Muscle layer of duodenum (tissue), 2 donors: ENCODE data around the gene SLC44A2.

Experiments used
- H3K27ac ChIP-seq: one replicate; pipeline ENCODE4 v1.7.0; 2013; ENCODE audit warnings: mild to moderate bottlenecking, low read length
- H3K27me3 ChIP-seq: one replicate; pipeline ENCODE4 v1.7.0; 2013; ENCODE audit warnings: low read depth, mild to moderate bottlenecking, control low read depth, low read length
- H3K36me3 ChIP-seq, 2 donors: one replicate each; pipeline ENCODE4 v1.7.0; 2013; ENCODE audit warnings: low read length in 2 of 2, control low read depth in 1 of 2, mild to moderate bottlenecking in 1 of 2; ENCODE audit not compliant: insufficient read depth in 2 of 2, control insufficient read depth in 1 of 2
- H3K4me1 ChIP-seq, 2 donors: one replicate each; pipeline ENCODE4 v1.7.0; 2013; ENCODE audit warnings: low read length in 2 of 2, mild to moderate bottlenecking in 2 of 2, control low read depth in 1 of 2, moderate library complexity in 1 of 2; ENCODE audit not compliant: insufficient read depth in 2 of 2, control insufficient read depth in 1 of 2
- H3K4me3 ChIP-seq, 2 donors: one replicate each; pipeline ENCODE4 v1.7.0; 2013; ENCODE audit warnings: low read length in 2 of 2, low read depth in 1 of 2, mild to moderate bottlenecking in 1 of 2
- H3K9me3 ChIP-seq, 2 donors: one replicate each; pipeline ENCODE4 v1.7.0; 2013; ENCODE audit warnings: low read length in 2 of 2, control low read depth in 1 of 2, mild to moderate bottlenecking in 1 of 2; ENCODE audit not compliant: control insufficient read depth in 1 of 2
- donor health status: healthy.

Gene SLC44A2

GRCh38 chr19:10641248-10641647 lies 15.9 kb downstream of the SLC44A2 start:
- H3K9me3 ChIP-seq = no peaks in the 10 kb centered on the region
- H3K4me1 ChIP-seq = peaks cover 5 to 18% of the 10 kb centered on the region in 2 donors
- H3K36me3 ChIP-seq = peaks cover 15 to 40% of the 10 kb centered on the region in 2 donors
- H3K4me3 ChIP-seq = no peak overlapping the region
- no peaks in the 10 kb centered on the region for H3K27me3 ChIP-seq
- H3K27ac ChIP-seq = no peak overlapping the region

DNA sequence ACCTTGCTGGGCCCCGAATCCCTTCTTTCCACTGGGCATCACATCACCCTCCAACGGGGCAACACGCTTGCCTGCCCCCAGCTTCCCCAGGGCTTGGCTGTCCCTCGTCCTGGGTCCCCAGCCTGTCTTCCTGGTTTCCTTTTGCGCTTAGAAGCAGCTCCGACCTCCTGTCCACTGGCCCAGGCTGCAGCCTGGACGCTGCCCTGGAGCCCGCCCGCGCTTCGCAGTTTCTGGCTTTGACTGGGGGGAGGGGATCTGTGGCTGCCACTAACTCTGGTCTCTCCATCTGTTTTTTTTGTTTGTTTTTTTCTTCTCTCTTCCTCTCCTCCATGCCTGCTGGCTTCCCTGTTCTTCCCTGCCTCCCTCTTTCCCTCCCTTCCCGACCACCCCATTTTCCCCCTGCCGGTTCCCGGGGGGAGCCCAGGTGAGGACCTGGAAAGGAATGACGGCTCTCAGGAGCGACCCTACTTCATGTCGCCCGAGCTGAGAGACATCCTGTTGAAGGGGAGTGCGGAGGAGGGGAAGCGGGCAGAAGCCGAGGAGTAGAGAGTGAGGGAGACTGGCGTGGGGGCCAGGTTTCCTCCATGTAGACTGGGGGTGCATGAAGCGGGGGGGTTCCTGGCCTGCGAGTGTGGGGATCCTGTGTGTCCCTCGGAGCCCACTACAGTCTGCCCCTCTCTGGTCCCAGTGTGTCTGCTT lies 17.3 kb downstream of the SLC44A2 start:
- peaks cover 5 to 18% of the 10 kb centered on the region in 2 donors for H3K4me1 ChIP-seq
- H3K27ac ChIP-seq = no peak overlapping the region
- no peaks in the 10 kb centered on the region for H3K27me3 ChIP-seq
- H3K4me3 ChIP-seq = no peak overlapping the region
- no peaks in the 10 kb centered on the region for H3K9me3 ChIP-seq
- peaks cover 8 to 31% of the 10 kb centered on the region in 2 donors for H3K36me3 ChIP-seq

GRCh38 chr19:10643172-10643967 lies 18.0 kb downstream of the SLC44A2 start:
- Histone ChIP-seq H3K27ac (no peak overlapping the region), H3K27me3 (no peaks in the 10 kb centered on the region), H3K4me1 (peaks cover 5 to 18% of the 10 kb centered on the region in 2 donors), H3K9me3 (no peaks in the 10 kb centered on the region), H3K36me3 (peaks cover 3 to 24% of the 10 kb centered on the region in 2 donors), H3K4me3 (no peak overlapping the region)

- Histone ChIP-seq H3K27ac (no peak overlapping the region), H3K36me3 (peaks cover 3 to 24% of the 10 kb centered on the region in 2 donors), H3K27me3 (no peaks in the 10 kb centered on the region), H3K4me1 (peaks cover 5 to 18% of the 10 kb centered on the region in 2 donors), H3K4me3 (no peak overlapping the region), H3K9me3 (no peaks in the 10 kb centered on the region)
These were observed 18.6 kb downstream of the SLC44A2 start for GRCh38 chr19:10643968-10644259.

GRCh38 chr19:10644260-10645007 lies 19.1 kb downstream of the SLC44A2 start:
- Histone ChIP-seq H3K4me1 (peaks cover 5 to 15% of the 10 kb centered on the region in 2 donors), H3K27me3 (no peaks in the 10 kb centered on the region), H3K27ac (no peak overlapping the region), H3K9me3 (no peaks in the 10 kb centered on the region), H3K4me3 (no peak overlapping the region), H3K36me3 (peaks cover 3 to 24% of the 10 kb centered on the region in 2 donors)

DNA sequence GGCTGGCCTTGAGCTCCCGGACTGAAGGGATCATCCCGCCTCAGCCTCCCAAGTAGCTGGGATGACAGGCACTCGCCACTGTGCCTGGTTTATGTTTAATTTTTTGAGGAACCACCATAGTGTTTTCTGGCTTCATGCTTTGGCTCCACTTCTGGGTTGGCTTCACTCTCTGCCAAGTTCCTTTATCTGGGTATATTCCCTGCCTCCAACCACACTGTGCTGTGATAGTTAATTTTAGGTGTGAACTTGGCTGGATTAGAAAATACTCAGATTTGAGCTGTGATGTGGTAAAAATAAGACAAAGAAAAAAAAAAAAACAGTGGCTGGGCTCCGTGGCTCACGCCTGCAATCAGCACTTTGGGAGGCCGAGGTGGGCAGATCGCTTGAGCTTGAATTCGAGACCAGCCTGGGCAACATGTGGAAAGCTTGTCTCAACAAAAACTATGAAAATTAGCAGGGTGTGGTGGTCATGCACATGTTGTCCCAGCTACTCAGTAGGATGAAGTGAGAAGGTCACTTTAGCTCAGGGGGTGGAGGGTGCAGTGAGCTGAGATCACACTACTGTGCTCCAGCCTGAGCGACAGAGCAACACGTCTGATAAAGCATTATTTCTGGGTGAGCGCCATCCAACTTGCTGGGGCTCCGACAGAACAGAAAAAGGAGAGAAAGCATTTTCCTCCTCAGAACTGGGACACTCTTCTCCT lies 21.3 kb downstream of the SLC44A2 start:
- peaks cover 5 to 15% of the 10 kb centered on the region in 2 donors for H3K4me1 ChIP-seq

GRCh38 chr19:10648360-10648759 lies 23.0 kb downstream of the SLC44A2 start:
- H3K36me3 ChIP-seq = peaks cover 0 to 2% of the 10 kb centered on the region in 2 donors
- H3K27ac ChIP-seq = no peak overlapping the region
- no peaks in the 10 kb centered on the region for H3K27me3 ChIP-seq
- H3K4me1 ChIP-seq = peaks cover 5 to 23% of the 10 kb centered on the region in 2 donors
- no peaks in the 10 kb centered on the region for H3K9me3 ChIP-seq
- no peak overlapping the region for H3K4me3 ChIP-seq

More for the DNA sequence above, 21.3 kb downstream of the SLC44A2 start:
- peaks cover 0 to 18% of the 10 kb centered on the region in 2 donors for H3K36me3 ChIP-seq
- no peak overlapping the region for H3K27ac ChIP-seq
- H3K27me3 ChIP-seq = no peaks in the 10 kb centered on the region
- H3K4me3 ChIP-seq = no peak overlapping the region
- no peaks in the 10 kb centered on the region for H3K9me3 ChIP-seq

GRCh38 chr19:10651851-10652250 lies 26.5 kb downstream of the SLC44A2 start:
- Histone ChIP-seq H3K4me3 (no peak overlapping the region), H3K36me3 (peaks cover 0 to 4% of the 10 kb centered on the region in 2 donors), H3K9me3 (no peaks in the 10 kb centered on the region), H3K4me1 (peaks cover 9 to 27% of the 10 kb centered on the region in 2 donors), H3K27ac (no peak overlapping the region), H3K27me3 (no peaks in the 10 kb centered on the region)

DNA sequence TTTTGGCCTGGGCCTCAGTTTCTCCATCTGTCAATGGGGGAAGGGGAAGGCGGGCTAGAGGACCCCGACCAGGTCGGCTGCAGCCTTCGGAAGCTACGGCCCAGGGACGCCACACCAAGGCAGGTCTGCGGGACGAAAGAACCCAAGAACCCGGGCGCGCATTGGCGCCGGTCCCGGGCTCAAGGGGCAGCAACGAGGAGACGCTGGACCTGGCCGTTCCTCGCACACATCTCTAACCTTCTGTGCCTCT lies 28.1 kb downstream of the SLC44A2 start:
- Histone ChIP-seq H3K36me3 (peaks cover 0 to 4% of the 10 kb centered on the region in 2 donors), H3K4me3 (peak overlapping the region; percentile 83 to 84), H3K4me1 (peaks cover 9 to 29% of the 10 kb centered on the region in 2 donors), H3K9me3 (no peaks in the 10 kb centered on the region), H3K27me3 (no peaks in the 10 kb centered on the region), H3K27ac (peak overlapping the region; percentile 99)

DNA sequence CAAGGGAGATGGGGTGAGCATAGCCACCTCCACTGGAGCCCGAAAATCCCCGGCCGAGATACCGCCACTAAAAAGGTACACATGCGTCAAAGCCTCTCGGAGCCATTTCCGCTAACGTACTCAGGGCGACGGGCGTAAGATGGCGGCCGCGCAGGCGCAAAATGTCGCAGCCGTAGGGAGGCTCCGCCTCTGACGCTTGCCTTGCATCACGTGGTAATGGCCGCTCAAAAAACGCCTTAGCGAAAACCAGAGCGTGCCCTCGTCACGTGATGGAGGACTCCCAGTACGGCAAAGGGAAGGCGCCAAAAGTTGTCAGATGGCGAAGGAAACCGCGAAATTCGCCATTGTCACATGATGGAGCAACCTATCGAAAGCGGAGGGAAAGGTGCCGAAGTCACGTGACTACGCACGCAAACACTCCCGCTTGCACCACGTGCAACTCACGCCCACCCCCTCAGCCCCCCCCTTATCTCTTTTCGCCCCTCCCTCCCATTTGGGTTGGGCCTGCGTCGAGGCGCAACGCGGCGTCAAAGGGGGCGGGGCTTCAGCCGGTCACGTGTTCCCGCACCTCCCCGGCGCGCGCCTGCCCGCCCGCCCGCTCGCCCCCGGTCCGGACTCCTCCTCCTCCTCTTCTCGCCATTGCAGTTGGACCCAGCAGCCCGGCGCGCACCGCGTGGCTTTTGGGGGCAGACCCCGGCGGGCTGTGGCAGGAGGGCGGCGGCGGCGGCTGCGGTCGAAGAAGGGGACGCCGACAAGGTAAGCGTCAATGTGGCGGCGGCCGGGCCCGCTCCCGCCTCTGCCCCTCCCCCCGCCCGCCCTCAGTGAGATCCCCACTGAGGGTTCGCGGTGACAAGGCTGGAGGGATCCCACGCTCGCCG lies 28.6 kb downstream of the SLC44A2 start, which contains the start of gene ILF3:
TSS of gene ILF3 (plus strand) at position 615 of the 878 bp plus-strand sequence. CDS start 16,260 bp downstream, outside the sequence.
- H3K4me1 ChIP-seq = peaks cover 9 to 29% of the 10 kb centered on the region in 2 donors

More for the DNA sequence above, 28.6 kb downstream of the SLC44A2 start, which contains the start of gene ILF3:
- no peaks in the 10 kb centered on the region for H3K9me3 ChIP-seq
- peaks cover 0 to 4% of the 10 kb centered on the region in 2 donors for H3K36me3 ChIP-seq
- peak within 1 kb of the TSS; percentile 99 for H3K27ac ChIP-seq
- peak within 1 kb of the TSS; percentile 83 to 84 for H3K4me3 ChIP-seq
- no peaks in the 10 kb centered on the region for H3K27me3 ChIP-seq
